ENCODE results near the gene C17orf114.
"Not testable (repeated sequence)": the region's sequence is repeated elsewhere in the genome, so short reads cannot be mapped to it uniquely, and the experiment has no call there.

Gene C17orf114

DNA sequence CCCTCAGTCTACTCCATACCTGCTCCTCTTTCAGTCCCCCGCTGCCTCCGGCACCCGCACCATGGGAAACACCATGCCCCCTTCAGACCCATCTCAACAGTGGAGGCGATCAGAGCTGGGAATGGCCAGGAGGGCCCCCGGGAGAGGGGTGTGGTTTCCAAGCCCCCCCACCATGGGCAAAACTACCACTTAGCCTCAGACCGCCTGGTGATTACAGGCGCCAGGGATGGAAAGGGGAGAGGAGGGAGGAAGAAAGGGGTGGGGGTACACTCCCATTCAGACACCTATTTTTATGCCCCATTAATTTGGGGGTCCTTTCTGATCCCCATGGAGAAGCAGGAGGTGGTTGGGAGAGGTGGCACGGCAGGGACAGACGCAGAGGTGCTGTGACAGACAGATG lies at the start of gene C17orf114:
C17orf114 (minus strand) TSS at position 101 of the 400 bp plus-strand sequence.
- no peak for DNase-seq (ENCODE audit: low spot score)

DNA sequence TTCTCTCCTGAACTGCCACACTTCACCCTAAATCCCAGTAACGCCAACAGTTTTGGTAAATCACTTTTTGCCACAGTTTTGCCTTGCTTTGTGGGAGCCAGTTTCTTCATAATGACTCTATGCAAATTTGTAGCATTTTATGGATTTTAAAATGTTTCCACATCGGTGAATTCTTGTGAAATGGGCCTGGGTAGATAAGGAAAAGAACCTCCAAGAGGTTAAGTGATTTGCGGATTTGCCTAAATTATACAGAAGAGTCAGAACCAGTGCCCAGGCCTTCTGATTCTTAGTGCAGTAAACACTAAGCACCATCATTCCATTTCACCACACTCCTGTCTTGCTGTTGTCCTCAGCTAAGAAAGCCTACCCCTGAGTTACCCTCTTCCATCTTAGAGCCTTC lies 49.0 kb upstream of the C17orf114 start:
- no peak for DNase-seq (ENCODE audit: low spot score)

DNA sequence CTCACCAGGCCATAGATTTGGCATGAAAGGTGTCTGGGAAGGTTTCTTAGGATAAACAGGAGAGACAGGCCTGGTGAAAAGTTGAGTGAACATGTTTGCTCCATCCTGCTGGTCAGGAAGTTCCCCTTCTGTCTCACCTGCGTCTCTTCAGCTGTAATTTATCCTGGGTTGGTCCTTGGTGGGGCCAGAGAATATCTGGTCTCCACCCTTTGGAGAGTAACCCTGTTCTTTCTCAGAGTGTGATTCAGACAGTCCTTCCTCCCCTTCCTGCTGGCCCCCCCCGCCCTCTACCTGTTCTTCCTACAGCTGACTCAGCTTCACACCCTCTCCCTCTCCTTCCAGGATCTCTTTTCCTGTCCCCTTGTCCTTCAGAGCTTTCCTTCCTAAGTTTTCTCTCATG lies 48.1 kb upstream of the C17orf114 start:
- DNase-seq (ENCODE audit: low spot score) = no peak

DNA sequence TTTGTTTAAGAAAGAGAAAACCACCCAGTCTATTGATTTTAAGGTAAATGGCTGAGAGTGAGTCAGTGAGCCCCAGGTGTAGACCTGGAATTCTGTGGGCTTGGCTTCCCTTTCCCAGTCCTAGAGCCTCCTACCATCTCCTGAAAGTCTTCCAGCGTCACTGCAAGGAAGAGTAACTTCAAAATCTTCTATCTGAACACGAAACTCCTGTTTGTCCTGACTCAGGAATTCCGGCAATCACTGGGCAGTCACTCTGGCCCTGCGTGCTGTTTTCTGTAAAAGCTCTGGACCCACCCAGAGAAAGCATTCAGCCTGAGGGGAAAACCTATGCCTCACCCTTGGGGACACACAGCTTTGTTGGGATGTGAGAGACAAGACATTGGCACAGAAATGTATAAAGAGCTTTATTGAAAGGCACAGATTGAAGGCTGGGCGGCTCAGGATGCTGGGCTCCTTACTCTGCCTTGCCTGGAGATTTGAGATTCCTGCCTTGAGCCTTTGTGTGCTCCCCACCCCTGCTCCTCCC lies 46.9 kb upstream of the C17orf114 start:
- no peak for DNase-seq (ENCODE audit: low spot score)

DNA sequence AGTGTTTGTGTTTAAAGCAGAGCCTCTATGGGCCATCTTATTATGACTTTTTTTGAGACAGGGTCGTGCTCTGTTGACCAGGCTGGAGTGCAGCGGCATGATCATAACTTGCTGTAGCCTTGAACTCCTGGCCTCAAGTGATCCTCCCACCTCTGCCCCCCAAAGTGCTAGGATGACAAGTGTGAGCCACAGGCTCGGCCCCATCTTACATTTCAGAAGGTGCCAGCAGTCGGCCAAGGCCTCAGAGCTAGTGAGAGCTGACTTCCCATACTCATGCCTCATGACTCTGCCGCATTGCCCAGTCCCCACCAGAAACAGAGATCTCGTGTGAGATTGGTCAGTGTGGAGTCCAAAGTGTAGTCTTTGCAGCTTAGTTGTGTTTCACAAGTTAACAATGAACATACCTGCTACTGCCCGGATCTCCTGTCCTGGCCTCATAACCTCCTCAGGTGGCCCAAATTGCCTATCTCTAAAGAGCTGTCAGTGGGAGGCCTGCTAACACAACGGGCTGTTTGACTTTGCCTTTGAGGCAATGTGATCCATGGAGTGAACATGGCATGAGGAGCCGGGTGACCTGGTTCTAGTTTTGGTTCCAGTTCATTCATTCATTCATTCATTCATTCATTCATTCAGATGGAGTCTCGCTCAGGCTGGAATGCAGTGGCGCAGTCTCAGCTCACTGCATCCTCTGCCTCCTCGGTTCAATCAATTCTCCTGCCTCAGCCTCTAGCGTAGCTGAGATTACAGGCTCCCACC lies 44.7 kb upstream of the C17orf114 start:
- DNase-seq (ENCODE audit: low spot score) = no peak

DNA sequence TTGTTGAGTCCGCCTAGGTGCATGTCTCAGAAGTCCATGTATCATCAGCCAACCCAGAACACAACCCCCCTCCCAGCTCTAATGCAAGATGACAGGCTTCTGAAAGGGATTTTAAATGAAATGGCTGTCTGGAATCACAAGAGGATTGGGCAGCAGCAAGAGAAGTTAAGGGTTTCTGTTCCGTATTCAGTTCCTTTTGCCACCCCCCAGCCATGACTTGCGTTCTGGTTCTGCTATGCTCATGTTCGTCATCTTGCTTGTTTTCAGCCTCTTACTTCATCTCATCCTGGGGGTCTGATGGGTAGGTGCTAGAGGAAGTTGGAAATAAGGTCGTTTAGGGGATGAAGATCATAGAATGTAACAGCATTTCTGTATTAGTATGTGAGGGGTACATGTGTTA lies 43.0 kb upstream of the C17orf114 start:
- DNase-seq (ENCODE audit: low spot score) = no peak

DNA sequence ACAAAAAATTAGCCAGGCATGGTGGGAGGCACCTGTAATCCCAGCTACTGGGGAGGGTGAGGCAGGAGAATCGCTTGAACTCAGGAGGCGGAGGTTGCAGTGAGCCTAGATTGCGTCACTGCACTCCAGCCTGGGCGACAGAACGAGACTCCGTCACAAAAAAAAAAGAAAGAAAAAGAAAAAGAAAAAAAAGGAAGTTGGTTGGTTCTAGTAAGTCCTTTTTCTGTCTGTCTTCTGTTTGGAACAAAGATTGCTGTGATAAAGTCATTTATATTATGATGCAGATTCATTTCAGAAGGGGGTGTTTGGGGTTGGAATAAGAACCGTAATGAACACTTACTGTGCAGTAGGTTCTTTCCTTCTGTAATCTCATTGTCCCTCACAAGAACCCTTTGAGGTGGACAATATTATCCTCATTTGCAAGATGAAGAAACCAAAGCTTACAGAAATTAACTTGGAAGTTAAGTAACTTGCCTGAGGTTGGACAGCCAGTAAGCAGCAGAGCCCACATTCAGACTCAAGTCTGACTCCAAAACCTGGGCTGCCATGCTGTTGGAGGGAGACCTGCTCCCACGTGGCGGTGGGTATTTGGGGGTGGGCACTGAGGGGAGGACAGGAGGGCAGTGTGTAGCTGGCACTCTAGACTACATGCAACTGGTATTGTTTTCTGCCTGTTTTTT lies 41.3 kb upstream of the C17orf114 start:
- no peak for DNase-seq (ENCODE audit: low spot score)

DNA sequence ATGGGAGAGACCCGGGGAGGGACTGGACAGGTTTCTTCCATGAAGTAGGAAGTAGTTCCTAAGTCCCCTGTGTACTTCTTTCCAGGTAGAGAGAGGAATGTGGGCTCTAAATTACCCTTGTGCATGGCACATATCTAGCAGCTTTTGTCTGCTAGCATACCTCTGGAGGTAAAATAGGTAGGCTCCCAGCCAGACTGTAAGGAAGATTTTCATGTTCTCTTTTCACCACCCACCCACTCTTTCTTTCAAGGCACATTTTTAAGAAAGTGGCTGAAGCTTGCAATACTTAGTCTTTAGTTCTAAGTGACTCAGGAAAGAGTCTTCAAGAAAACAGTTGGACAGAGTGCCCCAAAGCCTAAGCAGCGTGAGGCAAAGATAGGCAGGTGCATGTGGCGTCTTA lies 40.2 kb upstream of the C17orf114 start:
- DNase-seq (ENCODE audit: low spot score) = no peak

DNA sequence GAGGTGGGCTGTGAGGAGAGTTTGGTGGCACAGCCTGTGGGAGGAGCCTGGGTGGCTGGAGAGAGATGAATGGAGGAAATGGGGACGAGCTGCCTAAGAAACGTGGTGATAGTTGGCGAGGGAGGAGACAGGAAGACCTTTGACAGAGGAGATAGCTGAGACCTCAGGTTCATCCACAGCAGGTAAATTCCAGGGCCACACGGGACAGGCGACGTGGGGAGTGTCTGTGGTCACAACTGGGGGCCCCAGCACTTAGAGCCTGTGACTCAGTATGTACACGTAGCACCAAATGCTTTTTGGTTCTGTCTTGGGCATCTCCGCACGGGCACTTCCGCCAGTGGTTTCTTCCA lies 38.7 kb upstream of the C17orf114 start:
- no peak for DNase-seq (ENCODE audit: low spot score)

DNA sequence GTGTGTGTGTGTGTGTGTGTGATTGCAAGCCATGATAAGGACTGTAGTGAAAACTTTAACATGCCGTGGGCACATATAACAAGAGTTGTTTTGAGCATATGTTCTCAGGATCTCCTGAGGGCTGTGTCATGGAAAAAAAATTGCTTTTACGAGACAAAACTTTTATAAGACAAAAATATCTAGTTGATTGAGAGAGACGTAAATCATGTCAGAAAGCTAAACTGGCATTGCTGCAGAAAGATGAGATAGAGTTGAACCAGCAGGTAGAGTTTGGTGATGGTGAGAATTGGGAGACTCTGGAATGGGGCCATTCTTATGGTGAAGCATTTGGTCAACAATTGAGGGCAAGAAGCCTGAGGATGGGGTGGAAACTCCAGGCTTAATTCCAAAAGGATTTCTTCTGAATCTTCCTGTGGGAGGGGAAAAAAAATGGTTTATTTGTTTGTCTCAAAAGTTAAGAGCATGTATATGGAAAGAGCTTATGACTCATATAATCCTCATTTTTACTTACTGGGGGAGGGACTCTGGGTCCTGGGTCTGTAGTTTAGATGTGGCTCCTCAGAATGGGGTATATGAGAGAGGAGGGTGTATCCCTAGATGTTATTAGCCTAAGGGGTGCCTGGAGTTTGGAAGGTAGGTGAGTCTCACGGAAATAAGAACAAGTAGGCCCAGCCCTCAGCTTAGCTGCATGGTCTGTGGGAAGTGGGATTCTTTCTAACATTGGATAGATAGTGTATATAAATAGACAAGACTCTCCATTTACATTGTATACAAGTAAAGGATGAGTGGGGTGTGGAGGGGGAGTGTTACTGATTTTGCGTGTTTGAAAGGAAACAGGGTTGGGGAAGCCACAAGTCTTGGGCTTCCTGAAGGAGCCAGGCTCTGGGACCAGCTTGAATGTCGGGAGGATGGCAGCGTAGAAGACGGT lies 38.1 kb upstream of the C17orf114 start:
- DNase-seq (ENCODE audit: low spot score) = peak; percentile 21

DNA sequence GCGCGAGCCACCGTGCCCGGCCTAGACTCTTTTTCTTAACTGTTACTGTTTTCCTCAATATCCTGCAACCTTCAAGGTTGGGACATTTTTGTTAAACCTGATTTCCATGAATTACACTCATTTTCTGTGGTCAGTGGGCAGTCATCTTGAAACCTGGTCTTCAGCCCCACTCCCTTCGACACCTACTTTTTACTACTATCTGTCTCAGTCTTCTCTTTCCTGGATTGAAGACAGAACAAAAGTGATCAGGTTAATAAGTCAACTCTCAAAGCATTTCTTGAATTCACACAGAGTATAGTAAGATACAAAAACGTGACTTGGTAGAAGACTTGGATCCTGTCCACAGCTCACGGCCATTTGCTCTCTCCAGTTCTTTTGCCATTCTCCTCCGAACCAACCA lies 37.1 kb upstream of the C17orf114 start:
- DNase-seq (ENCODE audit: low spot score) = no peak

DNA sequence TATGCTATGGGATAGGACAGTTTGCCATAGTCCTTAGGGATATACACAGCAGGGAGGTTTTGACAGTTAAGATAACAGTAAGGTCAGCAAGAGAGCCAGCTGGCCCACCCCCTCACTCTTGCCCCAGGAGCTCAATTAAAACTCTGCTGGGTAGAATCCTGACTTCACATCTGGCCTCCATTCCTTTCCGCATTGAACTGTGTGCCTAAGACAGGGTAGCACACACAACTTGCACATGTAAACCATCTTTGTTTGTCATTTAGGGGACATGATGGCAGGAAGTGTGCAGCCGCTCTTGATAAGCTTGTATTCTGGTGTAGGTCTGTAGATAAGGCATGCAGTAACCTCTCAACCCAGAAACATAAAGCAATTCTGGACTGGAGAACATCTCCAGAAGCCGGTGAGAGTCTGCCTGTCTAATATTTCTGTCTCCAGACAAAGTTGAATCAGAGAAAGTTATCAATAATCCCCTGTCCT lies 36.2 kb upstream of the C17orf114 start:
- DNase-seq (ENCODE audit: low spot score) = no peak

DNA sequence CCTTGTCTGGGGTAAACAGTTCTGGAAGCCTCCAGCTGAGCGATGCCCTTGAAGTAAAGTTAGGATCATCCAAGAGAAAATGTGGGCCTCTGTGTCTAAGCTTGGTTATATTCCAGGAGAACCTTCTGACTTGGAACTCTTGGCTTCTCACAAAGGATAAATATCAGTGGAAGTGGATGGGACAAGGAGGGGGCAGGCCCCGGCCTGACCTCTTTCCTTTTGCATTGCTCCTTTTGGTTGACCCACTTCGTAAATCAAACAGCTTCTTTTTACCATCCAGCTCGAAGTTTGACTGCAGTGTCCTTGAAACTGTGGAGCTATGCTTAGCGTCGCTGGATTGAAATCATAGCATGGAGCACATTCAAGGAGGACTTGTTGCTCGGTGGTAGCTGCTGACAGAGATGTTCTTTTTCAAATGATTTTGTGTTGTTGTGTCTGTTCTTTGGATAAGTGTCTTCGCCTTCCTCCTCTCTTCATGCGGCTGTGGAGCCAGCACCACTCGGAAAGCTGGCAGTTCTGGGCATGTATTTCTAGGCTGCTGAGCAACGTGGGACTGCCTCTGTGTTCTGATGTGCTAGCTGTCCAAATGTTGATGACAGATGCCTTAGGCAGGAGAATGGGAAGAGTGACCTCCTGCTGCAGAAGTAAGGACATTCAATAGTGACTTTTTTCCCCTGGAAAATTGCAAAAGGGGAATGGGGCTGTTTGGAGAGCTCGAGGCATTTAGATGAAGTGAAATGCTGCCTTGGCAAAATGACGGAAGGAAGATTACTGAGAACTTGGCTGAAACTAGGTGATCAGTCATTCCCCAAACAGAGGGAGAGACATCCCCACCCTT lies 35.6 kb upstream of the C17orf114 start:
- DNase-seq (ENCODE audit: low spot score) = no peak

DNA sequence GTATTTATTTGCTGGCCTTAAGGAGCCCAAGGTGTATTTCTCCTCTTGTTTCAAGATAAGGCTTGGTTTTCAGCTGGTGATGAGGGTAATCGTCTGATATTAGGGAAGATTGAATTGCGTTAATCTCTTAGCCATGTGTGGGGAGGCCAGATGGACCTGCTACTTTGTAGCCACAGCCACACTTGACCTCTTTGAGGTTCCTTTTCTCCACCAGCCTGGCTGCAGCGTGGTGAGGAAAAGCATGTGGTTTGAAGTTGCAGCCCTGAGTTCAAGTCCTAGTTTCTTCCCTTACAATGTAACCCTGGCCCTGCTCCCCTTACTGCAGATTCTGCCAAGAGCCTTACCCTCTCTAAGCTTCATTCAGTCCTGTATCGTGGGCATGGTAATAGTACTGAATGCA lies 34.1 kb upstream of the C17orf114 start:
- no peak for DNase-seq (ENCODE audit: low spot score)

DNA sequence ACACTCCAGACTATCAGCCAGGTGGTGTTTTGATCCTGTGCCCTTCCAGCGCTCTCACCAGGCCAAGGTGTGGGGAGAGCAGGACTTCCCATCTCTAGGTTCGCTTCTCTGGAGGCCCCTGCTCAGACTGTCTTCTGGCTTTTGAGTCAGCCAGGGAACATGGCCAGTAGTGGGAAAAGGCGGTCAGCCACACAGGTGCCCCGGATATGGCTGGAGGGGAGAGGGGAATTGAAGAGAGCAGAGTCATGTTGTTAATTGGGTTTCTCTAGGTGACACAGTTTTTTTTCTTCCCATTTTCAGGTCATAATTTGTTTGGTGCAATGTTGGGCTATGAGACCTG lies 32.5 kb upstream of the C17orf114 start:
- no peak for DNase-seq (ENCODE audit: low spot score)

DNA sequence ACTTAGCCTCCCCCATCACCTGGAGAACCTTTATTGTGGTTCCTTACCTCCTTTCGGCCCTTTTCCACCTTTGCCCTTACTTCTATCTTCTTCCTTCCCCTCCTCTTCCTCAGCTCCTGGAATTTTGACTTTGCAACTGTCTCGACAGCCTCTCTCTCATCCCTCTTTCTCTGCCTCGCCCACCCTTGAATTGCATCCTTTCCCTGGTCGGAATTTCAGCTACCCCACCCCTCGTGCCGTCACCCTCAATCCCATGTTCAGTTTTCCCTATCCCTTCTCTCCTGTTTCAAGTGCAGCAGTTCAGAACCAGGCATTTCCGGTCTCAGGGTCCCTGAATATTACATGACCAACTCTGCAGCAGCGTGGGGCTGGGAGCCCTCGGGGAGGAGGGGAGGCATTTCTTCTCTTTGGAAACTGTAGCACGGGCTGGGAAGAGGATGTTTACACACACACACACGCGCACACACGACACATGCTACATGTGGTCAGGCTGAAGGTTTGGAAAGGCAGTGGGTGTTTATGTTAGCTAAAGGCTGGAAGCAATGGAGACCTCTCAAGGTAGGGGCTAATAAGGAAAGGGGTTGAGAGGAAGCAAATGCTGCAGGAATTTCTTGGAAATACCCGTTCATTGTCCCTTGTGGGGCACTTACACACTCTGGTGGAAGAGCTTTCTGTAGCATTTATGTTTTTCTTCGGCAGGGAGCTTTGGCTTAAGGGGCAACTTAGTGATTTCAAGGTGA lies 32.0 kb upstream of the C17orf114 start:
- peak; percentile 69 for DNase-seq (ENCODE audit: low spot score)

DNA sequence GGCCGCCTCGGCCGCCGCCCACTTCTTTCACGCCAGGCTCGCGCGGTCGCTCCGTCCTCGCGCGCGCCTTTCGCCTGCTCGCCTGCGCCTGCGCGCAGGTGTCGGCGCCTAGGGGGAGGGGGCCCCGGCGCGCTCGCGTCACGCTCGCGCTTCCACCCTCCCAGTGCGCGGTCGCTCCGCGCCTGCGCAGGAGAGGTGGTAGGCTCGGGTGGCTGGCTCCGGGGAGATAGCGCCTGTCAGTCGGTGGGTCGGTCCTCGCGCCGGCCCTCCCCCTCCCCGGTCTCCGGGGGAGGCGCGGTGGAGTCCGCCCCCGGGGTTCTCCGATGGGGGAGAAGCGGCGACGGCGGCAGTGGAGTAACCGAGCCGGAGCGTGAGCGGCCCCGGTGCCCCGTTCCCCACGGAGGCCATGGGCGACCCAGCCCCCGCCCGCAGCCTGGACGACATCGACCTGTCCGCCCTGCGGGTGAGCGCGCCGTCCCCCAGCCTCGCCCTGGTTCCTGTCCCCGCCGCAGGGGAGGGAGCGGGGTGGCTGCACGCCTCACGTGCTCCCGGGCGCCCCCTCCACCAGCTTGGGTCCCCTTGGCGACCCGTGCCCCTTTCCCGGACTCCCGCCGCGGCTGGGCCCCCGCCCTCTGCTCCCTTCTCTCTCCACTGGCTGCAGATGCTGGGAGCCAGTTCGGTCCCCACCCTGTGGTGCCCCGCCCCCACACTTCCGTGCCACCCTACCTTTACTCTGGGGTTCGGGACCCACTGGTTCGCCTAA lies 31.2 kb upstream of the C17orf114 start, which contains the start of gene MINK1:
MINK1 (plus strand) TSS at position 163 of the 763 bp plus-strand sequence; CDS start at position 407, 244 bp downstream.
- DNase-seq (ENCODE audit: low spot score) = peak; percentile 72

DNA sequence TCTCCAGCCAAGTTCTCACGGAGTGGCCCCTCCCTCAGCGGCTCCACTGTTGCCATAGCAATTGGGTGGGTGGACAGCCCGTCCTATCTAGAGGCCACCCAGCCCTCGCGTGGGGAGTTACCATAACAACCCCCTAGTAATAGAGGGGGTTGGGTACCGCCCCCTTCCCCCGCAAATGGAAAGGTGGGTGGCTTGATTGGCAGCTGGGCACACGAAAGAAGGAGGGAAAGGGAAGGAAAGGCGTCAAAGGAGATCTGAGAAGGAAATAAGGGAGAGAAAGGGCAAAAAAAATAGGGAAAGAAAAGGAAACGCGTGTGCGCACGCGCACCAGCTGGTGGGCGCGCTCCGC lies 30.7 kb upstream of the C17orf114 start:
- not testable (repeated sequence) for DNase-seq (ENCODE audit: low spot score)

DNA sequence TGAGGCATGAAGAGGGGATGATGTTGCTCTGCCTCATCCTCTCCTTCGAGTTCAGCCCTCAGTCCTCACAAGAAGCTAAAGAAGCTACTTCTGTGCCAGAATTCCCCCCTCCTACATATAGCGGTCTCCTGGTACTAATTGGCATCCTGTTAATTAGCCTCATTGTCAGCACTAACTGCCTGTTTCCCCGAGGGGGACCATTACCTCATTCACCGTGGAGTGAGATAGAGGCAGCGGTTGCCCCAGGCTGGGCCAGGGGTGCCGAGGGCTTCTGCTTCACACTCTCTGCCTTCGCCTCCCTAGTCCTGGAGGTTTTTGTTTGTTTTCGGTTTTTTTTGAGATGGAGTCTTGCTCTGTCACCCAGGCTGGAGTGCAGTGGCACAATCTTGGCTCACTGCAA lies 25.3 kb upstream of the C17orf114 start:
- no peak for DNase-seq (ENCODE audit: low spot score)

Measured in H4 (cell line).